Loucy (cell line): ENCODE results near the gene INPP4B.

Experiments
- H2AFZ ChIP-seq: fragments of 200-600 bp; sonication (generic); 2 replicates; pipeline ENCODE4 v1.6.0; 2016; ENCODE audit warnings: antibody characterized with exemption, mild to moderate bottlenecking, low read length, moderate library complexity
- H3F3A ChIP-seq: fragments of 200-600 bp; 2 replicates; pipeline ENCODE4 v1.6.0; 2016; ENCODE audit warnings: antibody characterized with exemption, low read depth, mild to moderate bottlenecking
- H3K27me3 ChIP-seq: fragments of 200-600 bp; sonication (generic); 2 replicates; pipeline ENCODE4 v1.6.1; 2014; ENCODE audit warnings: low read length, mild to moderate bottlenecking; ENCODE audit not compliant: insufficient read depth, poor library complexity, severe bottlenecking
- H3K36me3 ChIP-seq: fragments of 200-600 bp; sonication (generic); 2 replicates; pipeline ENCODE4 v1.6.1; 2016; ENCODE audit warnings: low read length; ENCODE audit not compliant: insufficient read depth
- H3K4me1 ChIP-seq: fragments of 200-600 bp; sonication (generic); 2 replicates; pipeline ENCODE4 v1.5.1; 2014; ENCODE audit warnings: low read length, mild to moderate bottlenecking; ENCODE audit not compliant: insufficient read depth, poor library complexity, severe bottlenecking
- H3K4me2 ChIP-seq: fragments of 200-600 bp; sonication (generic); 2 replicates; pipeline ENCODE4 v1.6.0; 2014; ENCODE audit warnings: antibody characterized with exemption, low read length, low read depth, mild to moderate bottlenecking; ENCODE audit not compliant: poor library complexity, severe bottlenecking
- H3K4me3 ChIP-seq: fragments of 200-600 bp; sonication (generic); 2 replicates; pipeline ENCODE4 v1.5.1; 2014; ENCODE audit warnings: low read length, mild to moderate bottlenecking, mixed read lengths; ENCODE audit not compliant: poor library complexity, severe bottlenecking
- H3K79me2 ChIP-seq: fragments of 200-600 bp; sonication (generic); 2 replicates; pipeline ENCODE4 v1.6.1; 2014; ENCODE audit warnings: low read length; ENCODE audit not compliant: insufficient read depth
- H3K9ac ChIP-seq: fragments of 200-600 bp; sonication (generic); 2 replicates; pipeline ENCODE4 v1.6.0; 2014; ENCODE audit warnings: mild to moderate bottlenecking, low read depth, low read length, moderate library complexity; ENCODE audit not compliant: poor library complexity, severe bottlenecking
- H3K9me2 ChIP-seq: fragments of 200-600 bp; sonication (generic); replicated peaks from 2 replicates; pipeline ENCODE4 v1.6.1; 2016; ENCODE audit warnings: low read depth, low read length, mixed read lengths
- H3K9me3 ChIP-seq: fragments of 200-600 bp; sonication (generic); 2 replicates; pipeline ENCODE4 v1.6.1; 2014; ENCODE audit warnings: mild to moderate bottlenecking, antibody characterized with exemption, low read length, low read depth; ENCODE audit not compliant: insufficient read depth
- H4K20me1 ChIP-seq: fragments of 200-600 bp; sonication (generic); 2 replicates; pipeline ENCODE4 v1.6.0; 2014; ENCODE audit warnings: antibody characterized with exemption, low read length, mild to moderate bottlenecking; ENCODE audit not compliant: insufficient read depth, poor library complexity, severe bottlenecking
- CTCF ChIP-seq: fragments of 200-600 bp; sonication (generic); conservative IDR thresholded peaks from 2 replicates; pipeline ENCODE4 v1.5.1; 2014; ENCODE audit warnings: mild to moderate bottlenecking, antibody characterized with exemption, low read length
- EZH2phosphoT487 ChIP-seq: fragments of 200-600 bp; IDR thresholded peaks from 2 replicates; pipeline ENCODE4 v1.6.1; 2018; ENCODE audit warnings: antibody characterized with exemption, mild to moderate bottlenecking, moderate library complexity, borderline replicate concordance

INPP4B gene

GRCh38 chr4:142104041-142104440 is 742.1 kb downstream of the INPP4B start:
- Histone ChIP-seq H3K9ac (no peak overlapping the region), H3K27me3 (no peaks in the 10 kb centered on the region), H3K4me1 (peaks cover 11% of the 10 kb centered on the region), H2AFZ (no peak overlapping the region), H3K9me2 (no peaks in the 10 kb centered on the region), H4K20me1 (no peaks in the 10 kb centered on the region), H3F3A (no peaks in the 10 kb centered on the region), H3K4me2 (peak overlapping the region; percentile 22), H3K4me3 (peak overlapping the region; percentile 6), H3K79me2 (no peaks in the 10 kb centered on the region), H3K36me3 (peaks cover 19% of the 10 kb centered on the region), H3K9me3 (no peaks in the 10 kb centered on the region)
- TF ChIP-seq CTCF (no peak), EZH2phosphoT487 (no peak)

DNA sequence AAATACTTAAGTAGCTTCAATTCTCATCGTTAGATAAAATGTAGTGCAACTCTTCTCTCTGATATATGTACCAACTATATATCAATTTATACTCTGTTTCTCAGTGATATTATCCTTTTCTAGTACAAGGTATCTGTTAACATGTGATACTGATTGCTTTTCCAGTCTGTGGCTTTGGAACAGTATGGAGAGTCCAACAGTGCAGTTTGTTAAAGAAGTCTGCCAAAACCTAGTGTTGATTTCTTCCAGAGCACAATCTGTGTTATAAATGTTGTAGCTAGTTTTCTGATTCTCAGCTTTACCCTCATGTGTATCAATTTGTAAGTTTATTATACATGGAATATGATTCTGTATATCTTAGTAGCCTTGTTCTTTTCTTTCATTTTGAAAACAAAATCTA is 744.7 kb downstream of the INPP4B start:
- H3K4me2 ChIP-seq = no peak overlapping the region

GRCh38 chr4:142100941-142101340 is 745.2 kb downstream of the INPP4B start:
- H3K4me2 ChIP-seq = no peak overlapping the region
- H3K36me3 ChIP-seq = no peaks in the 10 kb centered on the region; the same call in none of the 2 replicates
- peaks cover 11% of the 10 kb centered on the region for H3K4me1 ChIP-seq
- H3K79me2 ChIP-seq = no peaks in the 10 kb centered on the region
- no peak overlapping the region for H2AFZ ChIP-seq
- H4K20me1 ChIP-seq = no peaks in the 10 kb centered on the region
- H3K27me3 ChIP-seq = no peaks in the 10 kb centered on the region
- no peaks in the 10 kb centered on the region for H3F3A ChIP-seq
- H3K4me3 ChIP-seq = no peak overlapping the region
- TF ChIP-seq CTCF = no peak
- TF ChIP-seq EZH2phosphoT487 = no peak
- H3K9ac ChIP-seq = no peak overlapping the region
- H3K9me3 ChIP-seq = no peaks in the 10 kb centered on the region
- H3K9me2 ChIP-seq = no peaks in the 10 kb centered on the region

More for the DNA sequence above, 744.7 kb downstream of the INPP4B start:
- peaks cover 11% of the 10 kb centered on the region for H3K4me1 ChIP-seq
- H4K20me1 ChIP-seq = no peaks in the 10 kb centered on the region
- no peak overlapping the region for H3K9ac ChIP-seq
- TF ChIP-seq EZH2phosphoT487 (no peak), CTCF (no peak)
- no peak overlapping the region for H3K4me3 ChIP-seq
- H3K27me3 ChIP-seq = no peaks in the 10 kb centered on the region
- no peaks in the 10 kb centered on the region for H3K9me2 ChIP-seq
- H3F3A ChIP-seq = no peaks in the 10 kb centered on the region
- H3K79me2 ChIP-seq = no peaks in the 10 kb centered on the region
- no peaks in the 10 kb centered on the region; the same call in none of the 2 replicates for H3K36me3 ChIP-seq
- no peak overlapping the region for H2AFZ ChIP-seq
- H3K9me3 ChIP-seq = no peaks in the 10 kb centered on the region
